Fibroblast of lung (primary cell): Measurements from ENCODE around the gene FAM3B. TPM values are rescaled to one million over a fixed set of nuclear protein-coding genes. Genes with fewer than 3 reads are reported as not detected.
"Not testable (repeated sequence)": the region's sequence is repeated elsewhere in the genome, so short reads cannot be mapped to it uniquely, and the experiment has no call there.

Source experiments
- DNase-seq, 2 donors: peaks; one replicate each; pipeline versions ENCODE4 v3.0.0 to v3.0.0-alpha.2; 2010; ENCODE audit warnings: low read depth in 2 of 2
- H2AFZ ChIP-seq: 2 replicates; pipeline ENCODE4 v1.5.1; 2012; ENCODE audit warnings: low read length, control low read depth, inconsistent platforms
- H3K27ac ChIP-seq: 2 replicates; pipeline ENCODE4 v1.5.1; 2011; ENCODE audit warnings: low read length, control low read depth; ENCODE audit not compliant: insufficient read depth
- H3K27me3 ChIP-seq: 2 replicates; pipeline ENCODE4 v1.5.1; 2011; ENCODE audit warnings: mild to moderate bottlenecking, low read length; ENCODE audit not compliant: control insufficient read depth, insufficient read depth
- H3K36me3 ChIP-seq: 2 replicates; pipeline ENCODE4 v1.5.1; 2011; ENCODE audit warnings: low read length; ENCODE audit not compliant: control insufficient read depth, insufficient read depth
- H3K4me1 ChIP-seq: 2 replicates; pipeline ENCODE4 v1.5.1; 2011; ENCODE audit warnings: low read length; ENCODE audit not compliant: control insufficient read depth, insufficient read depth; ENCODE audit errors: extremely low read depth
- H3K4me2 ChIP-seq: 2 replicates; pipeline ENCODE4 v1.5.1; 2011; ENCODE audit warnings: low read length, control low read depth; ENCODE audit not compliant: insufficient read depth; ENCODE audit errors: extremely low read depth
- H3K4me3 ChIP-seq, 4 experiments: fragments of 200-600 bp in 1 of 4; sonication (generic) in 1 of 4; replicated peaks in 1 of 4; 2 replicates each; pipeline ENCODE4 v1.5.1; 2011 to 2016; ENCODE audit warnings: low read length in 4 of 4, low read depth in 3 of 4, mild to moderate bottlenecking in 3 of 4, control low read depth in 2 of 4, inconsistent platforms in 1 of 4, mixed read lengths in 1 of 4; ENCODE audit not compliant: insufficient read depth in 1 of 4; ENCODE audit errors: control extremely low read depth in 1 of 4
- H3K79me2 ChIP-seq: 2 replicates; pipeline ENCODE4 v1.5.1; 2012; ENCODE audit warnings: mild to moderate bottlenecking, low read length, inconsistent platforms; ENCODE audit not compliant: control insufficient read depth, insufficient read depth
- H3K9ac ChIP-seq: 2 replicates; pipeline ENCODE4 v1.5.1; 2011; ENCODE audit warnings: mild to moderate bottlenecking, low read length, control low read depth; ENCODE audit not compliant: insufficient read depth
- H3K9me3 ChIP-seq: 2 replicates; pipeline ENCODE4 v1.5.1; 2012; ENCODE audit warnings: low read depth, low read length; ENCODE audit not compliant: control insufficient read depth, insufficient read depth
- H4K20me1 ChIP-seq: 2 replicates; pipeline ENCODE4 v1.5.1; 2011; ENCODE audit warnings: low read length; ENCODE audit not compliant: control insufficient read depth, insufficient read depth; ENCODE audit errors: extremely low read depth
- EZH2 ChIP-seq: IDR thresholded peaks from 2 replicates; pipeline ENCODE4 v1.5.1; 2012; ENCODE audit warnings: low read length, control low read depth, mild to moderate bottlenecking; ENCODE audit errors: missing control alignments
- polyA plus RNA-seq, 2 donors: library from polyadenylated mRNA; depleted of rRNA in 1 of 2; stranded (reverse) in 1 of 2; unstranded in 1 of 2; fragments of >200 nt; gene quantifications; 2 replicates each; pipeline ENCODE4 v1.2.1, GENCODE V29; 2011 to 2012; ENCODE audit warnings: missing spikeins in 1 of 2
- total RNA-seq: library from RNA; depleted of rRNA; stranded (reverse); fragments of >200 nt; gene quantifications from 2 replicates; pipeline ENCODE4 v1.2.1, GENCODE V29; 2014
- TF ChIP-seq, protein P1 (sequence below), 2 donors: IDR thresholded peaks in 1 of 2; conservative IDR thresholded peaks in 1 of 2; 1 replicate in 1 of 2; 2 replicates in 1 of 2; pipeline ENCODE4 v1.5.1; 2011 to 2012; ENCODE audit warnings: low read length in 2 of 2, control low read depth in 1 of 2, inconsistent platforms in 1 of 2, low read depth in 1 of 2, mild to moderate bottlenecking in 1 of 2

FAM3B gene
- total and polyA plus RNA-seq, 2 donors (not counting 1 experiment from before 2014, with no cell fraction given), result not detected

DNA sequence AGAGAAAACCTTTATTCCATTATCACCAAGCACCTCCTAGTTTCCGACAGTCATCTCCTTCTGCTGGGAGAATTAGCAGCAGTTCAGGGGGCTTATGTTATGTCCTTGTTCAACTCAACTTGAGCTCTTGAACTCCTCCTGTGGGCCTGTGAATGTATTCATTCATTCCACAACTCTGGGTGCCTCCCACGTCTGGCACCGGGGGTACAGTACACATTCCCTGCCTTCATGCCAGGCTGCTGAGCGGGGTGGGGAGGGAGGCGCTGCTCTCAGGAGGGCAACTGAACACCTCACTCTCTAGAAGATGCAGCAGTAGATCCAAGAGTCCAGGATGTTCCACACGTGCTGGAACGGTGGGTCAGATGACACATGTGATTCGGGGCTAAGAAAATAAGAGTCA, 40.9 kb downstream of the FAM3B start:
- DNase-seq, result no peak
- H3K79me2 ChIP-seq, result no peaks in the 10 kb centered on the region
- no peaks in the 10 kb centered on the region for H3K36me3 ChIP-seq

DNA sequence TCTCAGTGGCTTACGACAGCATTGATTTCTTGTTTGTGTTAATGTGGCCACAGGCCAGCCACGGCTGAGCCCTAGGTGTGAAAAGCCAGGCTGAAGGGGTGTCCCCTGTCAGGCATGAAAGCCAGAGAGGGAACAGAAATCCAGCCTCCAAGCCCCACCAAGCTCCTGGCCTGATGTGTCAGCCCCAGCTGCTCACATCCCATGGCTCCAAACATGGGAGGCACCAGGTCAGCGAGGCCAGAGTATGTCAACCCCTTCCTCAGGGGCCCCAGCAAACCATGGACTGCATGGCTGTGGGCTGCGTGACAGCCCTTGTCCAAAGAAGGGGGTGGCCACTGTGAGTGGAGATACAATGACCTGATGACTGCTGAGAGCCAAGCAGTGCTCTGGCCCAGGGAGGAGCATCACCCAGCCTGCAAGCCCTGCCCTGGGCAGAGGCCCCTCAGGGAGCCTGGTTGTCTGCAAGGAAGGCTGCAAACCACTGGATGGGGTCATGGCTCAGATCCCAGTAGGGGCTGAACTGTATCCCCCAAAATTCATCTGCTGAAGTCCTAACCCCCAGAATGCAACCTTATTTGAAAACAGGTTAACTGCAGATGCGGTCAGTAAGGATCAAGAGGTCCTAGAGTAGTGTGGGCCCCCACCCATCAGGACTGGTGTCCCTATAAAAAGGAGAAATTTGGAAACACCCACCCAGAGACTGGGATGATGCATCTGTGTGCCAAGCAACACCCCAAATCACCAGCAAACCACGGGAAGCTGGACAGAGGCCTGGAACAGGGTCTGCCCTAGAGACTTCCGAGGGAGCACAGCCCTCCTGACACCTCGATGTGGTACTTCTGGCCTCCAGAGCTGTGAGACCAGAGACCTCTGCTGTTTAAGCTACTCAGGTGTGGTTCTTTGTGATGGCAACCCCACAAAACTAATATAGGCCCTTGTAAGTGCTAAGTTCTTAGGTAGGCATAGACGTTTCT, 41.9 kb downstream of the FAM3B start:
- Histone ChIP-seq H3K9me3 (no peaks in the 10 kb centered on the region), H3K9ac (no peak overlapping the region), H3K4me1 (peaks cover 5% of the 10 kb centered on the region), H3K36me3 (no peaks in the 10 kb centered on the region), H3K4me2 (no peak overlapping the region), H4K20me1 (no peaks in the 10 kb centered on the region), H3K27me3 (no peaks in the 10 kb centered on the region), H3K27ac (no peak overlapping the region), H2AFZ (no peak overlapping the region), H3K4me3 (no peak overlapping the region), H3K79me2 (no peaks in the 10 kb centered on the region)
- no peak for TF ChIP-seq EZH2
- TF ChIP-seq, protein P1, sequence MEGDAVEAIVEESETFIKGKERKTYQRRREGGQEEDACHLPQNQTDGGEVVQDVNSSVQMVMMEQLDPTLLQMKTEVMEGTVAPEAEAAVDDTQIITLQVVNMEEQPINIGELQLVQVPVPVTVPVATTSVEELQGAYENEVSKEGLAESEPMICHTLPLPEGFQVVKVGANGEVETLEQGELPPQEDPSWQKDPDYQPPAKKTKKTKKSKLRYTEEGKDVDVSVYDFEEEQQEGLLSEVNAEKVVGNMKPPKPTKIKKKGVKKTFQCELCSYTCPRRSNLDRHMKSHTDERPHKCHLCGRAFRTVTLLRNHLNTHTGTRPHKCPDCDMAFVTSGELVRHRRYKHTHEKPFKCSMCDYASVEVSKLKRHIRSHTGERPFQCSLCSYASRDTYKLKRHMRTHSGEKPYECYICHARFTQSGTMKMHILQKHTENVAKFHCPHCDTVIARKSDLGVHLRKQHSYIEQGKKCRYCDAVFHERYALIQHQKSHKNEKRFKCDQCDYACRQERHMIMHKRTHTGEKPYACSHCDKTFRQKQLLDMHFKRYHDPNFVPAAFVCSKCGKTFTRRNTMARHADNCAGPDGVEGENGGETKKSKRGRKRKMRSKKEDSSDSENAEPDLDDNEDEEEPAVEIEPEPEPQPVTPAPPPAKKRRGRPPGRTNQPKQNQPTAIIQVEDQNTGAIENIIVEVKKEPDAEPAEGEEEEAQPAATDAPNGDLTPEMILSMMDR (conservative IDR thresholded peaks at IDR 0.05 in 1 of 2, IDR thresholded peaks at IDR 0.05 in 1 of 2; ENCODE audit: low read depth in 1 of 2, low read length in 2 of 2), result no peak
- DNase-seq, result no peak

More for the DNA sequence above, 40.9 kb downstream of the FAM3B start:
- no peak overlapping the region for H3K9ac ChIP-seq
- H3K27me3 ChIP-seq, result no peaks in the 10 kb centered on the region
- no peak overlapping the region for H3K27ac ChIP-seq
- TF ChIP-seq EZH2, result no peak
- TF ChIP-seq, protein P1 (conservative IDR thresholded peaks at IDR 0.05 in 1 of 2, IDR thresholded peaks at IDR 0.05 in 1 of 2; ENCODE audit: low read depth in 1 of 2, low read length in 2 of 2), result no peak
- H3K4me2 ChIP-seq, result no peak overlapping the region
- no peak overlapping the region for H3K4me3 ChIP-seq
- H2AFZ ChIP-seq, result no peak overlapping the region
- H3K9me3 ChIP-seq, result no peaks in the 10 kb centered on the region
- no peaks in the 10 kb centered on the region for H4K20me1 ChIP-seq
- H3K4me1 ChIP-seq, result peaks cover 5% of the 10 kb centered on the region

DNA sequence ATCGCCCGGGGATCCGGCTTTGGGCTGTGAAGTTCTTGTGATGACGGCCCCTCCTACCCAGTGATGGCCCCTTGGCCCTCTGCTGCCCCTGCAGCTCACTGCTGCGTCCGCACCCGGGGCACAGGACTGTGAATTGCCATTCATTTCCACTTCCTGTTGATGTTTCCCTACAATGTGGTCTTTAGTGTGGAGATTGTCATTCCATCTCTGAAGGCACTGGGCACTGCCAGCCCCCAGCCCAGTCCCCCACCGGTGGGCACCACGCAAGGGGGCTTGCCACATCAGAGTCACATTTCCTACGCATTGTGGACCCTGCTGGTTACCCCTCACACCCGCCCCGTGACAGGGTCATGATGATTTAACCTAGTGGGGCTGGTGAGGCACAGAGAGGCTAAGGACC, 42.7 kb downstream of the FAM3B start:
- H3K4me3 ChIP-seq, result no peak overlapping the region
- no peaks in the 10 kb centered on the region for H3K79me2 ChIP-seq
- no peak for DNase-seq
- no peaks in the 10 kb centered on the region for H4K20me1 ChIP-seq
- H3K36me3 ChIP-seq, result no peaks in the 10 kb centered on the region
- H3K4me1 ChIP-seq, result peaks cover 5% of the 10 kb centered on the region
- H2AFZ ChIP-seq, result no peak overlapping the region
- no peak overlapping the region for H3K4me2 ChIP-seq
- H3K9me3 ChIP-seq, result no peaks in the 10 kb centered on the region
- H3K9ac ChIP-seq, result no peak overlapping the region
- TF ChIP-seq, protein P1 (conservative IDR thresholded peaks at IDR 0.05 in 1 of 2, IDR thresholded peaks at IDR 0.05 in 1 of 2; ENCODE audit: low read depth in 1 of 2, low read length in 2 of 2), result no peak
- no peak for TF ChIP-seq EZH2
- H3K27me3 ChIP-seq, result no peaks in the 10 kb centered on the region
- no peak overlapping the region for H3K27ac ChIP-seq

DNA sequence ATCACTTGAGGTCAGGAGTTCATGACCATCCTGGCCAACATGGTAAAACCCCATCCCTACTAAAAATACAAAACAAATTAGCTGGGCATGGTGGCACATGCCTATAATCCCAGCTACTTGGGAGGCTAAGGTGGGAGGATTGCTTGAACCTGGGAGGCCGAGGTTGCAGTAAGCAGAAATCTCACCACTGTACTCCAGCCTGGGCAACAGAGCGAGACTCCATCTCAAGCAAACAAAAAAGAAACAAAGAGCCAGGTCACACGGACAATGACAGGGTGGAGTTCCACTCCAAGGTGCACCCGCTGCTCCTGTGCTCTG, 43.1 kb downstream of the FAM3B start:
- H3K27me3 ChIP-seq, H3K79me2 ChIP-seq, H3K4me3 ChIP-seq, H3K9me3 ChIP-seq, H3K4me2 ChIP-seq, DNase-seq, H3K4me1 ChIP-seq, H3K36me3 ChIP-seq, H4K20me1 ChIP-seq, H3K9ac ChIP-seq, H2AFZ ChIP-seq, H3K27ac ChIP-seq: not testable (repeated sequence)
